HG03575 (cell line): ENCODE results near the gene NR6A1.

Source experiments
- ATAC-seq: cut with Tn5 transposase; IDR thresholded peaks from one replicate; pipeline ENCODE4 v1.9.1; 2021; ENCODE audit not compliant: unreplicated experiment, insufficient number of reproducible peaks, low FRiP score; ENCODE audit errors: extremely low read depth

The NR6A1 gene

DNA sequence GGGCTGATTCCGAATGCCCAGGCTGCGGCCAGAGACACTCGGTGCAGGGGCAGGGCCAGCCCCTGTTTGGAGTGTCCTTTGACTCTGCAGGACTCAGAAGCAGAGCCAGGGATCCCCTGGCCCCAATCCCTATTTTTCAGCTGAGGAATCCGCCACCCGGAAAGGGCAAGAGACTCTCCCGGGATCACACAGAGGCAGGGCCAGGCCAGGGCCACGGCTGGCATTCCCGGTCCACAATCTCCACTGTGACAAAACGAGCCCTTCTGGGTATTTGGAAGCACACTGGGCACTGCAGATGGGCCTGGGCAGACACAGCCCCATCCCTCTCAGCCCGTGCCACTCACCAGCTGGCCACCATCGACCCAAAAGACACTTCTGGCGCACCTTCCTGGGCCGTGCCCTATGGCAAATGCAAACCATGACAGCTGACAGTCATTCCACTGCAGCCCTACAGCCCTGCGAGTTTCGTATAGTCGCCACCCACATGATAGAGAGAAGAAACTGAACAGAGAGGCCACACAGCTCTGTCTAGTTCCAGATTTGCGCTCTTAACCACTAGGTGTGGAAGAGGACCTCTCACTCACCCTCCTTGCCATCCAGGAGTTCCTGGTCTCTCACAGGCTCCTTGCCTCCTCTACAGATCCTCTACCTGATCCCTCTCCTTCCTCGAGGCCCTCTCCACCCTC is 277.2 kb downstream of the NR6A1 start:
- no peak for ATAC-seq

DNA sequence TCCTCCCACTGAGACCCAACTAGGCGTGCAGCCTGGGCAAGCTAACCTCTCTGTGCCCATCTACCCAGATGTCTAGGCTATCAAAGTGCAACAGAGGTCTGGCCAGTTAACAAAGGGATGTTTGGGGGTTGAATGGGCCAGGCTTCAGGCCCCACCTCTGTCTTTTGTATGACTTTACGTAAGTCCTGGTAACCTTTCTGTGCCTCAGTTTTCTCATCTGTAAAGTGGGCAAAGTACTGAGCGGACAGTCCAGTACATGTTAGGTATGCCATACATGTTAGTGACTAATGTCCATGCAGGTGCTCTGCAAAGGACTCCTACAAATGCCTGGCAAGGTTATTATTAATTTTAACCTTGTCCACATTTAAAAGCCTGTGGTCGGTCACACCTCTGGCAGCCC is 277.9 kb downstream of the NR6A1 start:
- ATAC-seq, result no peak

DNA sequence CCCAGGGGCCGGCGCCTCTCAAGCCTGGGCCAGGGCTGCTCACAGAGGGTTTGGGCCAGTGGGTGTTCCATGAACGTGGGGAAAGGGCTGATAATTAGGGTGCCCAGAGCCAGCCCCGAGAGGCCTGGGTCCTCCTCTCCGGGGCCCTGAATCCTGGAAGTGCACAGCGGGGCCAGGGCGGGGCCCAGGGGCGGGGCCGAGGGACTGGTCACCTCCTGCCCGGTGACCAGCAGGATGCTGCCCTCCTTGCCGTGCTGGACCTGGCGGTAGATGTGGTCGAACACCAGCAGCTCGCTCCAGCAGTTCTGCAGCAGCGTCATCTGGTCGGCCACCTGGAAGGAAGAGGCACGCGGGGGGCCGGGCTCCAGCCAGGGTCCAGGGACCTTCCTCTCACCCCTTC is 278.3 kb downstream of the NR6A1 start:
- no peak for ATAC-seq

DNA sequence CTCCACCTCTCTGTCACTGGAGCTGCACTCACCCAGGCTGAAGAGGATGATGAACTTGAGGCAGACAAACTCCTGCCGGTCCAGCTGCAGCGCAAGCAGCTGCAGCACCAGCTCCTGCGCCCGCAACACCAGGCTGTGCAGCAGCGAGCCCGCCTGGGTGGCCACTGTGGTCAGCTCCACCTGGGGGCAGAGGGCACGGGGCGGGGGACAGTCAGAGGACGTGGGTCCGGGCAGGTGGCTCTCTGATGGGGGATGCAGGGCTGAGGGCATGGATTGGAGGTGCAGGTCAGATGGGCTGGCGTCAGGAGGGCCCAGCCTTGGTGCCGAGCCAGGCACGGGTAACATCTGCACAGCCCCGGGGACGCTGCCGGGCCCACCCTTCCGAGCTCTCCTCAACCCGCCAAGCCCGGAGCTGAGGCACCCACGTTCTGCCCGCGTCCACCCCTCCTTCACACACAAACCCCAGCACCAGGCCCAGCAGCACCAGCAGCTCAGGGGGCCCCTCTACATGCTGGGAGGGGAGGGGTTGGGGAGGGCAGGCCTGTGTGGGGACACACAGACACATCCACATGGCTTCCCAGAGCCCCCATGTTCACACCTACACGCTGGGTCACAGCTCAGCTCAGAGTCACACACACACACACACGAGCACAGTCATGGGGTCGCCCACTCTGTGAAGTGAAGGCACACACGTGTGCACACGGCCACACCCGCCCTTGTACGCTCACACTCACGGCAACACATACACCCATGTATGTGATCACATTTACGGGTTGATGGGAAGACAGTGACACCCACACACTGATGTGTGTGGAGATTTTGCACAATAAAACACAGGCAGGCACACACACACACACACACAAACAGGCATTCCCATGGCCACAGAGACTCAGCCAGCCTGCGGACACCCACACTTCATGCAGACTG is 279.8 kb downstream of the NR6A1 start:
- no peak for ATAC-seq

DNA sequence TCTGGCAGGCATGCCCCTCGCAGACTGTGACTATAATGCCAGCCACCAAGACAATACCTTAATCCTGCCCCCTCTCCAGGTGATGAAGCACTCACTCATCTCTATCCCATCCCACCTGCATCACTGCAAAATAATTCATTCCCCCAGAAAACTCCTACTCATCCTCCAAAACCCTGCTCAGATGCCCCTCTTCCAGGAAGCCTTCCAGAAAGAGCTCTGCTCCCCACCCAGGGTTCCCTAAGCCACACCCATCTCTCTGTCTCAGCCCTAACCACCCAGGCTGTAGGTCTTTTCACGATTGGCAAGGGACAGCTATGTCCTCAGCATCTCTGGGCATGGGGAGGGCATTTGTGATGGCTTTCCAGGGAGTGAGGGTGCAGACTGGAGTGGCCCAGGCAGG is 281.1 kb downstream of the NR6A1 start:
- ATAC-seq, result no peak

DNA sequence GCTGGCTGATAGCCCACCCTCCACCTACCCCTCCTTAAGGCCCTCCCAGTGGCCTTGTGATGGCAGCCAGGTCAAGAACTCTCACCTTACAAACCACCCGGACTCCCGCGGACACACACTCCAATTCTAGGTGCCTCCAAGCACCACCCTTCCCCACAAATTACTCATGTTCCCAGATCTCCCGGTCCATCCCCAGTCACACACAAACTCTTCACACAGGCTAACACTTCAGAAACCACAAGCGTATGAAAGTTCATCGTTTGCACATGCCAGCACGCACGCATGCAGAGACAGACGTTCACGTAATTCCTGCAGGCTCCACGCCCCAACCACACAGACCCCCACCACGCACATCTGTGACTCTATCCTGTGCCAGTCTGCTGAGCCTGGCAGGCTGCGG is 281.9 kb downstream of the NR6A1 start:
- ATAC-seq, result no peak

DNA sequence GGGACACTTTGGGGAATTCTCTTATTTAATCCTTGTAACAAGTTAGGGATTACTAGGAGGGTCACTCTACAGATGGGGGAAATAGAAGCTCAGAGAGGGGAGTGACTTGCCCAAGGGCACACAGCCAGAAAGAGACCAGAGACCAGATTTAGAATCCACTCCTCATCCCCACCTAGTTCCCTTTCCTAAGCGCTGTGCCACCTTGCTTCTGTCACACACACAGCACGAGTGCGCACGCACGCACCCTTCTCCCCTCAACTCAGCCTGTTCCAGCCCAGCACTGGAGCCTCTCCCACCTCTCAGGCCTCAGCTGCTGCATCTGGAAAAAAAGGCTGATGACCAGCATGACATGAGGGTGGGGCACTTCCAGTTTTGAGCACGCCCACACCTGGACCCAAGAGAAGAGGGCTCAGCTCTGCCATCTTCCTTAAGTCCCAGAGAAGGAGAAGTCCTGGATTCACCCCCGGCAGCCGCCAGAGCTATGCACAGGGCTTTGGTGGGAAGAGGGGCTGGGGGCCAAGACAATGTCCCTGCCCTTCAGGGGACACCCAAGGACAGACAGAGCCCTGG is 282.4 kb downstream of the NR6A1 start:
- no peak for ATAC-seq

DNA sequence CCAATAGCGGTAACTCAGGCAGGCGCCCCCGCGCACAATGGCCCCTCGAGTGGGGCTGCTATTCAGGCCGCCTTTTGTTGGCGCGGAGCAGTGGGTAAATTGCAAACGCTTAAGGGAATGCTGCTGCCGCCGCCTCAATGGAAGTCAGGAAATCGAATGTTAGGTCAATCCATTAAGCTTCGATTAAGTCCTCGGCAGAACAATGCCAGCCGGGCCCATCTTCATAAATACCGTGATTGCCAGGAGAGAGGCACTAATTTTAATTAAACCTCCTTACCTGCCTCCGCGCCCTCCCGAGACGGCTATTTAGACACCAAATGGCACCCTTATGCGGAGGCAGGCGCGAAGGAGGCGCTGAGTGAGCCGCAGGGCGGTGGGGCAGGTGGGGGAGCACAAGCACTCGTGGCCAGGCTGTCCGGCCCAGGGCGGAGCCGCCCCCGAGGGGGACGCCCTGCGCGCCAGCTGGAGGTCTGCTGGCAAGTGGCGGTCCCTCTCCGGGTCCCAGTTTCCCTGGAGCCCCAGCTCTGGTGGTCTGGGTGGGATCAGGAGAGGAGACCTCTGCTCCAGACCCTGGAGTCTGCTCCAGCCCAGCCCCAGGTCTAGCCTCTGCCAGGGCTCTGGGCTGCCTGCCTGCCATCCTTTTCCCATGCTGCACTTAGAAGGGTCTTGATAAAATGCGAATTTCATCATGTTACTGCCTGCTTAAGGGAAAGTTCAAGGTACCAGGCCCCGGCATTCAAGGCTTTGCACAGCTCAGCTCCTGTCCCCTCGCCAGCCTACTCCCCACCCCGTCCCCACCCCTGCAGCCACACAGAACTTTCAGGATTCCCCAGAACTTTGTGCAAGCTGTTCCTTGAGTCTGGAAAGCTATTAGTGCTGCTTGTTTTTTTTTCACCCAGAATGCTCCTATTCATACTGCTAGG is 283.6 kb downstream of the NR6A1 start:
- no peak for ATAC-seq

DNA sequence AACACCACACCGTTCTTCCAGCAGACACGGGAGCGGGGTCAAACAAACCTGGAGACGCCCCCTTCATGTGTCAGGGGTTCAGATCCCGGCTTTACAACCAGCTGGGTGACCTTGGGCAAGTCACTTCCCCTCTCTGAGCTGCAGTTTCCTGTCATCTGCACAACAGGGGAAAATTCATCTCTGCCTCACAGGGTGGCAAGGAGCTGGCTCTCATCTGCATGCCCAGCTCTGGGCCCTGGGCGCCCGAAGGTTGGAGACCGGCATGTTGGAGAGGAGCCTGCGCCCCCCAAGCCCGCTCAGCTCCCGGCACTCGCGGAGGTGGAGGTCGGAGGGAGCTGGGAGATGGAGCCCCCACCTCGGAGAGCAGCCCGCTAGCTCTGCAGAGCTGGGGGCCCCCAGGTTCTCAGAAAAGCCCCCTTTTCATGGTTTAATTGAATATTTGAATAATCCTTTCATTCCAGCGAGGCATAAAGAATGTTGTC is 284.3 kb downstream of the NR6A1 start:
- no peak for ATAC-seq

DNA sequence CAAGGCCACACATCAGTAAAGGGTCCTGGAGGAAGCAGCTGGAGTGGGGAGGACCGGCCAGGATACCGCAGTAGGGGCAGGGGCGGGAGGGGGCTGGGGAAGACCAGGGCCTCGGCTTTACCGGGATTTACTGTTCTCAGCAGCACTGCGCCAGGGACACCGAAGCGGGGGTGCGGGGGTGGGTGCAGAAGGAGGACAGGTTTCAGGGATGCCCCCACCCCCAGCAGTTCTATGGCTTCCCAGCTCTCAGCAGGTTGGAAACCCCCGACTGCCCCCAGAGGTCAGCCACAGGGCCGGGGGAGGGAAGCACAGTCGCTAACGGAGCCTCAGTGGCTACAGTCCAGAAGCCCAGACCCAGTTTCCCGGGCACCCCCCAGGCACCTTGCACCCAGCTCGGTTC is 285.2 kb downstream of the NR6A1 start:
- ATAC-seq, result no peak

DNA sequence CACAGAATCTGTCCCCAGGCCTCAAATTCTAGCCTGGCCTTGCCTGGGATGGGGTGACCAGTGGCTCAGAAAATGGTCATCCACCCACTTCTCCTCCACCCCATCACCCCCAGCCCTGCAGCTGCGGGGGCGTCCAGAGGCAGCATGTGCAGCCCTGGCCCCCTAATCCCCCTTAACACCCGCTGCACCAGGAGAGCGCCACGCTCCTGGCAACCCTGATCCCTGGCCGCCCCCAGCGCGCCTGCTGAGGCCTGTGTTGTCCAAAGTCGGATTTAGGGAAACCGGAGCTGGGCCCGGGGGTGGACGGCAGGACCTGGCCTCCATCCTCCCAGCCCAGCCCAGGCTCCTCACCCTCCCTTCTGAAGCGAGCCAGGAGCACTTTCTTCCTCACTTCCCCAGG is 285.9 kb downstream of the NR6A1 start:
- no peak for ATAC-seq

DNA sequence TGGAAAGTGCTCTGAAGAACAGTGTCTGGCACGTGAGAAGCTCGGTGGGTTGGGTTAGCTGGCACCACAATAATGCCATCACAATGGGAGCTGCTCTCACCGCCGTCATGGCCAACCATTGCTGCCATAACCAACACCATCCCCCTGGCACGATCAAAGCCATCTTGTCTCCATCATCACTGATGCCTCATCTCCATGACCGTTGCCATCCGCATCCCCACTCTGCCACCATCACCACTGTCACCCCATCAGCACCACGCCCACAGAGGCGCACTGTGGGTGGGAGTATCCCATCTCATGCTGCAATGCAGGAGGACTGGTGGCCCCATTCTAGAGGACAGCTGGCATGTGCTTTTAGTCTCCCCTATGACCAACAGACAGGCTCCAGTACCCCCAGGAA is 287.6 kb downstream of the NR6A1 start:
- ATAC-seq, result no peak

DNA sequence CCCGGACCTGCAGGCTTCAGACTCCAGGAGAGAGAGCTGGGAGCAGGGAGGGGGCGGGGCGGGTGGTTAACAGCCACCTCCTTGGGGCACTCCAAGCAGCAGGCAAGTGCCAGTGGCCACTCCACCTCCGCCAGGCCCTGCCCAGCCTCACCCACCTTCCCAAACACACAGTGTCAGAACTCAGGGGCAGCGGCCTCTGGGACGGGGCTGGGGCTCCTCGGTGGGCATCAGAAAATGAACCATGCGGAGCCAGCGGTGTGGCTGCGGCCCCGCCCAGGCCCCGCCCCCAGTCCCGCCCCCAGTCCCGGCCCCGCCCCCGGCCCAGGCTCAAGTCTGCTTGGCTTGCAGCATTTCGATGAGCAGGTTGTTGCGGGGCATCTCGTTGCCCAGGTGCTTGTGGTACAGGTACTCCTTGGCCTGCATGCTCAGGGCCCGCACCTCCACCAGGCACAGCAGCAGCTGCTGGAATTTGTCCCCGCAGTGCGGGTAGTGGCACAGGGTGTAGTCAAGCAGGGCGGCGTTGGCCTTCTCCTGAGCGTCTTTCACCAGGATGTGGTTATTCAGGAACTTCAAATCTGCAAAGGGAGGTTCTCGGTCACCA is 288.6 kb downstream of the NR6A1 start:
- no peak for ATAC-seq

DNA sequence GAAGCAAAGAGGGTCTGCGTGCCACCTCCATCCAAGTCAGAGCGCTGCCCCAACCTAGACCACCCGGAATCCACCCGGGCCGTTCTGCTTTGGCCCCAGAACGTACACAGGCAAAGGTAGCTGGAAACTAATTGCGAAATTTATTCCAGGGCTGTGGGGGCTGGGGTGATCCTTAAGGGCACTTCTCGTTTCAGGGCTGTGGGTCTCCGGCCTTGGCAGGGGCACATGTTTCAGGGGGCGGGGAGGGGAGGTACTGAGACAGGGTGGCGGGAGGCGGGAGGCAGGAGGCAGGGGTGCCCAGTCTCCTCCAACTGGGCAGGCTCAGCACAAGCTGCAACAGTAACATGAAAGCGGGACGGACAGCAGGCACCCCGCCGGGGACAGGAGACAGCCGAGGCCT is 290.0 kb downstream of the NR6A1 start:
- ATAC-seq, result no peak

DNA sequence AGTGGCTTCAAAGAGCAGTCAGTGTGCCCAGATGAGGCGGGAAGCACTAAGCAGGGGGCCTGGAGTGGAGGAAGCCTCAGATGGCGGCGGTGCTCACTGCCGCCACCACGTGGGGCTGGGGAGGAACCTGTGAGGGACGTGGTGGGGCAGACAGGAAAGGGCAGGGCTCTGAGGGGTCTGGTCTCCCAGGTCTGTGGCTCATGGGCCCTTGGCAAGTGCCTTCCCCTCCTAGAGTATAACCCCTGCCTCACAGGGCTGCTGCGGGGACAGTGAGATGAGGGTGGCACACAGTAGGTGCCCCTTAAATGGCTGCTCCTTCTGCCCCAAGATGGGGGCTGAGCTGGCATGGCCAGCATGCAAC is 290.5 kb downstream of the NR6A1 start:
- ATAC-seq, result no peak

DNA sequence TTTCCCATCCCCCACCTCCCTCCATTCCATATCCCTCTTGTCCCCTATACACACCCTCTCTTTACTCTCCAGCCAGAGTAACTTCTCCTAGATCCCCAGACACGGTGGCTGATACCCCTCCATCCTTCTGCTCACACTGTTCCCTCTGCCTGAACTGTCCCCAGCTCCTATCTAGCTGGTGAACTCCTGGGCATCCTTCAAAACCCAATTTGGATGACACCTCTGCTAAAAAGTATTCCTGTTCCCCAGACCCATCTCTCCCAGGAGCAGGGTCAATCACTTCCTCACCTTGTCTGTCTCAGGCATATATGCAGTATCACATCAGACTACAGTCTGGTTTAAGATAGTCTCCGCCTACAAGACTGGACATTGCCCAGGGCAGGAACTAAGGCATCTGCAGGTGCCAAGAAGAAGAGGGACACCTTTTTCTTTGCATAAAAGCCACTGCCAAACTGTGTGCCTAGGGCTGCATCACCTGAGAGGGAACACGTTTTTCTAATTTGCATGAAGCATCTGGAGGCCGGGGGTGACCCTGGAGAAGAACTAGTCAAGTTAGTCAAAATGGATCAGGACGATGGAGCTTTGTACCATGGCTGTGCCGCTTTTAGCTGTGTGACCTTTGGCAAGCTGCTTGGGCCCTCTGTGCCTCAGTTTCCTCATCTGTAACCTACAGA is 291.0 kb downstream of the NR6A1 start:
- ATAC-seq, result no peak

DNA sequence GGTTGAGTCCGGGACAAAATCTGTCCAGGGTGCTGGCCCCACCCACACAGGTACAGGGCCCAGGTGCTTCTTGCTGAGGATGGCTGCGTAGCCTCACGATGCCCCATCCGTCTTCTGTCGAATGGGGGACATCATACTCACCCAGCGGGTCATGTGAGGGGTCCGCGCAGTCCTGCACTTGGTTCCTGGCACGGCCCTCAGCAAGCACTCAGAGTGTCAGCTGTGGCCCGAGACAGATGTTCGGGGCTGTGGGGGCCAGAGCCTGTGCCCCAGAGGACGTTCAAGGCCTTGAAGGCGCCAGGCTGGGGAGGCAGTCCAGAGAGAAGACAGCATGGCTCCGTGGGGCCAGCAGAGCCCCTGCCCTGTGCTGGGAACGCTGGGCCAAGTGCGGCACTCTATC is 291.7 kb downstream of the NR6A1 start:
- no peak for ATAC-seq

DNA sequence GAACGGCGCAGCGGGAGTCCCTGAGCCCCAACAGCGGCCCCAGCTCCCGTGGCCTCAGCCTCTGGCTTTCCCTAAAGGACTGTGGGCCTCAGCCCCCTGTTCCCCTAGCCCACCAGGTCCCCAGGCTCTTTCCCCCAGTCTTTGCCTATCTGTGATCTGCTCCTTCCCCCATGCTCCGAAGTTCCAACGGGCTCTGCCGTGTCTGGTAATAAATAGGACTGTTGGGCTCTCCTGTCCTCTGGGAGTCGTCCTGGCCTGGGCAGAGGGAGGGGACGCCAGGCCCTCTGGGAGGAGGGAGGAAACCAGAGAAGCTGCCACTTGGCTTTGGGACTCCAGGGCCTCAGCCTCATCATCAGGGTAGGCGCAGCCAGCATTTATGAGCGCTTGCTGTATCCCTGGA is 292.8 kb downstream of the NR6A1 start:
- no peak for ATAC-seq
